Neural crest cell (in vitro differentiated cells): ENCODE data around the gene GLRX2. TPM values are rescaled to one million over a fixed set of nuclear protein-coding genes. Genes with fewer than 3 reads are reported as not detected.
A peak's percentile ranks its signal among the peaks of the same experiment; 100 is the strongest.
"Not testable (repeated sequence)": the region's sequence is repeated elsewhere in the genome, so short reads cannot be mapped to it uniquely, and the experiment has no call there.

Source experiments
- DNase-seq: peaks from one replicate; pipeline ENCODE4 v3.0.0; 2021; ENCODE audit warnings: low read depth, mixed read lengths, low spot score
- H3K27ac Mint-ChIP-seq: one replicate; pipeline ENCODE4 v1.8.0; 2021; ENCODE audit warnings: mild to moderate bottlenecking, mixed read lengths; ENCODE audit not compliant: unreplicated experiment
- H3K27me3 Mint-ChIP-seq: 2 replicates; pipeline ENCODE4 v1.8.0; 2021; ENCODE audit warnings: low read depth, mild to moderate bottlenecking, mixed read lengths
- H3K36me3 Mint-ChIP-seq: 2 replicates; pipeline ENCODE4 v1.8.0; 2021; ENCODE audit warnings: low read depth, mild to moderate bottlenecking, mixed read lengths
- H3K4me1 Mint-ChIP-seq: 2 replicates; pipeline ENCODE4 v1.8.0; 2021; ENCODE audit warnings: mixed read lengths
- H3K4me3 Mint-ChIP-seq: one replicate; pipeline ENCODE4 v1.8.0; 2021; ENCODE audit warnings: mild to moderate bottlenecking, mixed read lengths
- H3K9me3 Mint-ChIP-seq: 2 replicates; pipeline ENCODE4 v1.8.0; 2021; ENCODE audit warnings: mixed read lengths
- microRNA-seq: library from miRNA; unstranded; fragments of <30 nt; microRNA quantifications from one replicate; pipeline ENCODE4, GENCODE V29; 2020
- total RNA-seq: library from RNA; stranded (reverse); gene quantifications from 2 replicates; pipeline ENCODE4 v1.2.1, GENCODE V29; 2021
- TF ChIP-seq, protein P1 (sequence below): fragments of 200-600 bp; sonication (generic); conservative IDR thresholded peaks from 2 replicates; pipeline ENCODE4 v1.5.0; 2021; ENCODE audit warnings: antibody characterized with exemption, mild to moderate bottlenecking

GLRX2 gene
- total RNA-seq, 1 donor from 2014 or later, result 18.3 TPM

- H3K36me3 Mint-ChIP-seq, result peaks cover 7% of the 10 kb centered on the region
- H3K27me3 Mint-ChIP-seq, result no peaks in the 10 kb centered on the region
- DNase-seq, result peak; percentile 91
- H3K9me3 Mint-ChIP-seq, result no peaks in the 10 kb centered on the region
- H3K4me1 Mint-ChIP-seq, result peaks cover 36% of the 10 kb centered on the region
- H3K27ac Mint-ChIP-seq, result peak within 1 kb of the TSS; percentile 100
- TF ChIP-seq, protein P1, sequence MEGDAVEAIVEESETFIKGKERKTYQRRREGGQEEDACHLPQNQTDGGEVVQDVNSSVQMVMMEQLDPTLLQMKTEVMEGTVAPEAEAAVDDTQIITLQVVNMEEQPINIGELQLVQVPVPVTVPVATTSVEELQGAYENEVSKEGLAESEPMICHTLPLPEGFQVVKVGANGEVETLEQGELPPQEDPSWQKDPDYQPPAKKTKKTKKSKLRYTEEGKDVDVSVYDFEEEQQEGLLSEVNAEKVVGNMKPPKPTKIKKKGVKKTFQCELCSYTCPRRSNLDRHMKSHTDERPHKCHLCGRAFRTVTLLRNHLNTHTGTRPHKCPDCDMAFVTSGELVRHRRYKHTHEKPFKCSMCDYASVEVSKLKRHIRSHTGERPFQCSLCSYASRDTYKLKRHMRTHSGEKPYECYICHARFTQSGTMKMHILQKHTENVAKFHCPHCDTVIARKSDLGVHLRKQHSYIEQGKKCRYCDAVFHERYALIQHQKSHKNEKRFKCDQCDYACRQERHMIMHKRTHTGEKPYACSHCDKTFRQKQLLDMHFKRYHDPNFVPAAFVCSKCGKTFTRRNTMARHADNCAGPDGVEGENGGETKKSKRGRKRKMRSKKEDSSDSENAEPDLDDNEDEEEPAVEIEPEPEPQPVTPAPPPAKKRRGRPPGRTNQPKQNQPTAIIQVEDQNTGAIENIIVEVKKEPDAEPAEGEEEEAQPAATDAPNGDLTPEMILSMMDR, result no peak
- H3K4me3 Mint-ChIP-seq, result peak within 1 kb of the TSS; percentile 98
Observed at GRCh38 chr1:193059282-193060114, 45.7 kb downstream of the GLRX2 start, which contains the start of the genes RO60 and UCHL5. RO60 (plus strand) TSS chr1:193059612; CDS start chr1:193069055, 9,443 bp downstream. UCHL5 (minus strand) TSS chr1:193059360; CDS start chr1:193059260, 100 bp downstream.

GRCh38 chr1:193058529-193059281 is 46.5 kb downstream of the GLRX2 start:
- DNase-seq, result no peak
- Mint-ChIP-seq H3K27ac (peak overlapping the region; percentile 100), H3K4me3 (peak overlapping the region; percentile 98), H3K9me3 (no peaks in the 10 kb centered on the region), H3K27me3 (no peaks in the 10 kb centered on the region), H3K4me1 (peaks cover 36% of the 10 kb centered on the region), H3K36me3 (peaks cover 7% of the 10 kb centered on the region)
- TF ChIP-seq, protein P1, result no peak

DNA sequence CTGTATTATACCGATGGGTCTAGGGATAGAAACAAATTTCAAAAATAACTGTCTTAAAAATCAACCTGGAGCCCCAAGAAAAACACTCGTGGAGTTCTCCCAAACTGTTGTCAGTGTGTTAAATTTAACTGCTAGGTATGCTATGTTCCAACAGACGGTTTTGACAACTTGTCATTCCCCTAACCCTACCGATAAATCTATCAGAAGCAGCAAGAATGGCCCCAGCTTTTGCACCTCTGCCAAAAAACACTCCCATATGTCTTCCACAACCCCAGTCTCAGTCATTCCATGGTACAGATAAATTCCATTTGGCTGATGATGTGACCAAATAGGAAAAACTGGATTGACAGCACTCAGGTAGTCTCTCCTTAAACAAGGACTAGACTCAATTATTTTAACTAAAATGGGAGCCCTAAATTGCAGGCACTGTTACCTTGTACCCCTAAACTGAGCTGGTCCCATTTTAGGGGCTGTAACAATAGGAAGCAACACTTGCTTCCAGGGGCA is 51.0 kb downstream of the GLRX2 start:
- no peak overlapping the region for H3K27ac Mint-ChIP-seq
- H3K27me3 Mint-ChIP-seq, result no peaks in the 10 kb centered on the region
- peaks cover 19% of the 10 kb centered on the region for H3K4me1 Mint-ChIP-seq
- H3K4me3 Mint-ChIP-seq, result no peak overlapping the region
- TF ChIP-seq, protein P1, result no peak
- H3K36me3 Mint-ChIP-seq, result no peaks in the 10 kb centered on the region
- DNase-seq, result no peak
- no peaks in the 10 kb centered on the region for H3K9me3 Mint-ChIP-seq

DNA sequence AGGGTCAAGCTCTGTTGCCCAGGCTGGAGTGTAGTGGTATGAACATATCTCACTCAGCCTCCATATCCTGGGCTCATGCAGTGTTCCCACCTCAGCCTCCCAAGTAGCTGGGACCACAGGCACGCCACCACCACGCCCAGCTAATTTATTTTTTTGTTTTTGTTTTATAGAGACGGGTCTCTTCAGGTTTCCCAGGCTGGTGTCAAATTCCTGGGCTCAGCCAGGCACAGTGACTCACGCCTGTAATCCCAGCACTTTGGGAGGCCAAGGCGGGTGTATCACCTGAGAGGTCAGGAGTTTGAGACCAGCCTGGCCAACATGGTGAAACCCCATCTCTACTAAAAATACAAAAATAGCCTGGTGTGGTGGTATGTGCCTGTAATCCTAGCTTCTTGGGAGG is 56.3 kb downstream of the GLRX2 start:
- H3K27ac Mint-ChIP-seq, H3K27me3 Mint-ChIP-seq, H3K9me3 Mint-ChIP-seq, DNase-seq, H3K4me3 Mint-ChIP-seq, H3K4me1 Mint-ChIP-seq: not testable (repeated sequence)
- H3K36me3 Mint-ChIP-seq, result peaks cover 12% of the 10 kb centered on the region

Small RNA genes within 50 kb of the gene (microRNA-seq; reads per million reads assigned to microRNA genes)
- gene MIR1278, result not detected

Other genes starting within 250 kb of the GLRX2 start
- 38.7 and 40.9 TPM in 2 replicates for gene UCHL5, start 46.1 kb downstream of the GLRX2 start, total RNA-seq
- 119 and 122 TPM in 2 replicates for gene RO60, start 45.8 kb downstream of the GLRX2 start, total RNA-seq
- 50.4 and 50.5 TPM in 2 replicates for gene CDC73, start 16.6 kb upstream of the GLRX2 start, total RNA-seq
- 0.66 and 0.84 TPM in 2 replicates for gene B3GALT2, start 81.2 kb upstream of the GLRX2 start, total RNA-seq